ENCODE data around the gene SMCO3. TPM values are rescaled to one million over a fixed set of nuclear protein-coding genes. Genes with fewer than 3 reads are reported as not detected.

The SMCO3 gene
- total and polyA plus RNA-seq, 2 of the 8 experiments (the other 6 are each of a cell fraction or from before 2014, with no cell fraction given) = not detected

GRCh38 chr12:14772946-14773345 lies 41.0 kb downstream of the SMCO3 start:
- H3K79me1 ChIP-seq (ENCODE audit: low read depth, low read length) = no peaks in the 10 kb centered on the region
- 76% methylated on average over 5 of the region's 5 CpGs; no CpG with 5 or more reads in 1 of the 2 experiments for WGBS, 2 experiments (ENCODE audit: extremely low coverage in 1 of 2, insufficient coverage in 1 of 2, insufficient read length in 1 of 2, insufficient replicate concordance in 2 of 2, low coverage in 1 of 2, low lambda C conversion rate in 2 of 2, missing lambda C conversion rate in 1 of 2)
- peaks cover 0 to 27% of the 10 kb centered on the region in 2 experiments; a peak in 2 of 4 replicates for H3K79me2 ChIP-seq (ENCODE audit: control insufficient read depth in 1 of 2, insufficient read depth in 2 of 2, low read length in 2 of 2)
- no peak overlapping the region for H3K23ac ChIP-seq (ENCODE audit: insufficient read length)
- peak overlapping the region in 1 of 2 experiments; percentile 76; a peak in 1 of 4 replicates for H3K4me2 ChIP-seq (ENCODE audit: insufficient read depth in 1 of 2, low read depth in 2 of 2, low read length in 2 of 2)
- H3K4me1 ChIP-seq (replicated peaks in 1 of 4; ENCODE audit: control insufficient read depth in 3 of 4, insufficient read depth in 4 of 4, low read length in 3 of 4) = peaks cover 0 to 3% (median 0%) of the 10 kb centered on the region in 4 experiments; a peak in 1 of 7 replicates
- no peak overlapping the region for H3K56ac ChIP-seq (replicated peaks; ENCODE audit: insufficient read length, low read depth, low read length)
- no peak overlapping the region for H4K8ac ChIP-seq (ENCODE audit: extremely low read depth, insufficient read depth, low read length)
- peak overlapping the region; percentile 26 for H4K5ac ChIP-seq (ENCODE audit: insufficient read length, low read depth, low read length)
- ChIA-PET CTCF (ENCODE audit: partially characterized antibody) (interaction anchor here (0.7 to 4.6 kb wide), 8 partner anchors 9 to 222 kb away, joined by 3 to 24 read pairs (median 6); no protein-coding TSS in a partner anchor), POLR2A (ENCODE audit: partially characterized antibody) (interaction anchor here (0.6 to 7.3 kb wide), 17 partner anchors 7 to 523 kb away, joined by 3 to 136 read pairs (median 12); partner anchors contain the start of genes C12orf60, GUCY2C and WBP11)
- no peak overlapping the region for H2BK5ac ChIP-seq (ENCODE audit: low read depth, low read length)
- H2AK5ac ChIP-seq (ENCODE audit: low read depth, low read length) = no peak overlapping the region
- FAIRE-seq (no peak), DNase-seq (ENCODE audit: low read depth in 1 of 2, low spot score in 2 of 2) (no peak)
- no peak overlapping the region for H4K91ac ChIP-seq (replicated peaks; ENCODE audit: insufficient read length, low read length)
- no peak overlapping the region for H2BK15ac ChIP-seq (ENCODE audit: low read length)
- no peak overlapping the region for H3K4ac ChIP-seq (replicated peaks; ENCODE audit: insufficient read length, low read depth, low read length)
- no peak overlapping the region for H2BK120ac ChIP-seq (replicated peaks; ENCODE audit: low read depth, low read length)
- peak overlapping the region in 2 of 4 experiments; percentile 75 to 81; a peak in 3 of 8 replicates for H3K4me3 ChIP-seq (ENCODE audit: extremely low read depth in 1 of 4, insufficient read depth in 2 of 4, low read depth in 3 of 4, low read length in 4 of 4)
- no peak overlapping the region for H2BK20ac ChIP-seq (ENCODE audit: low read length)
- no peak overlapping the region for H3K27ac ChIP-seq (ENCODE audit: low read depth, low read length)
- no peak overlapping the region for H3K14ac ChIP-seq (ENCODE audit: insufficient read length)
- H2AFZ ChIP-seq (ENCODE audit: low read length) = no peak overlapping the region
- H3K9me3 ChIP-seq (ENCODE audit: insufficient read depth in 2 of 2, low read depth in 1 of 2, low read length in 1 of 2) = no peaks in the 10 kb centered on the region
- no peaks in the 10 kb centered on the region for H3K27me3 ChIP-seq (replicated peaks in 1 of 4; ENCODE audit: control insufficient read depth in 3 of 4, extremely low read depth in 1 of 4, insufficient read depth in 3 of 4, low read length in 3 of 4)
- H3K36me3 ChIP-seq (ENCODE audit: control insufficient read depth in 2 of 4, insufficient read depth in 4 of 4, low read length in 3 of 4) = no peaks in the 10 kb centered on the region
- peaks cover 4% of the 10 kb centered on the region for H3K23me2 ChIP-seq (ENCODE audit: low read depth, low read length)
- H4K20me1 ChIP-seq (replicated peaks in 1 of 2; ENCODE audit: control insufficient read depth in 1 of 2, insufficient read depth in 2 of 2, low read length in 2 of 2) = peaks cover 0 to 8% of the 10 kb centered on the region in 2 experiments
- H3K18ac ChIP-seq (ENCODE audit: extremely low read depth, low read length) = no peak overlapping the region
- H3K9ac ChIP-seq (replicated peaks in 1 of 4; ENCODE audit: extremely low read depth in 1 of 4, low read depth in 3 of 4, low read length in 3 of 4) = no peak overlapping the region
- no peak overlapping the region for H2BK12ac ChIP-seq (ENCODE audit: low read depth, low read length)
- no peak for TF ChIP-seq BRCA1 (IDR thresholded peaks at IDR 0.05; ENCODE audit: low read depth, low read length)
- TF ChIP-seq SP4 (IDR thresholded peaks at IDR 0.05; ENCODE audit: low read length) = no peak
- no peak for TF ChIP-seq SUZ12 (IDR thresholded peaks at IDR 0.05; ENCODE audit: low read length)
- TF ChIP-seq USF2 (IDR thresholded peaks at IDR 0.05; ENCODE audit: low read length) = no peak

Data from H1 (cell line).